Measurements from ENCODE around the gene SELENBP1.

The SELENBP1 gene

DNA sequence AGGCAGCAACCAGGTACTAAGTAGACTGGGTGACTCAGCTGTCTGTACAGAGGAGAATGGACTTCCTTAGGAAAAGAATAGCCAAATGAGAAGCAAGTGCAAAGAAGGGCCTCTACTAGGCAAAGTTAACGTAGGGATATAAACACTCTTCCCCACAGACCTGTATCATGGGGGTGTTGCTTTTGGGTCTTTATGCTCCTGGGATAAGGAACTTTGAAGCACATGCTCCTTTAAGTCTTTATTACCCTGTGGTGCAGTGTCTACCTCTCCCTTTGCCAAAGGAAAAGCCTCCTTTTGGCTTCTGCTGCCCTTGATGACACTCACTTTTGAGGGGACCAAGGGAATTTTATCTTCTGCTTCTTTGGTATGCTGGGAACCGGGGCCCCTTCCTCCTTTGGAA lies 30.5 kb downstream of the SELENBP1 start:
- no peak for DNase-seq

DNA sequence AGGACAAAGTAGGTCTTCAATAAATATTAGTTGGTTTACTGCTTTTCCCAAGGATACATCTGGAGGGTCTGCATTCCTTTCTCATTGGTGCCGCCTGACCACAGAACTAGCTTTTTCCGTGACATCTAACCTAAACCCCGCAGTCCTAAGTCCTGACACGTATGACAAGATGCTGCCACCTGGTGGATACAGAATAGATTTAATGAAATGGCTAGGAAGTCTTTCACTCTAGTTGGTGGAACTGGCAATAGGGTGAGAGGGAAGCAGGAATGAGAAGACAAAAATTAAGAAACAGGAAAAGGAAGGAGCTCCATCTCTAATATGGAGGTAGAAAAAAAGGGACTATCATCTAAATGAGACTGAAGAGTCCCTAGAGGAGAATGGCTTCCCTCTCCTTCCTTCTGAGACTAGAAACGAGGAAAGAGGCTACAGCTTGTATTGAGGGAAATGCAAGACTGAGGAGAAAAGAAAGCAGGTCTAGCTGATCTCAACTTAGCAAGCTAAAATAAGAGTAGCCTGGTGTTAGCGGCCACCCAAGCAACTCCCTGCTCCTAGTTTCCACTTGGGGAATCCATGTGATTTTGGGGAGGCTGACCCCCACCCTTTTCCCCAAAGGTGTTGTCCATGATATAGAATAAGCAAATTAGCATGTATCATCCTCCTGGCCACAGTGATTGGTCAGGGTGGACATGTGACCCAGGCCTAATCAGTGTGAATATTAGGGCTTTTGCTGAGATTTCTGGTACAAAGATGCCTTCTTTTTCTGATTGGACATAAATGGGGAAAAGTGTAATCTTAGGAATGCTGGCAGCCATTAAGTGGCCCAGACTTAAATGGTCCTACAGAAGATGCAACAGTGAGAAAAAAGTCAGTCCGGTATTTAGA lies 31.4 kb downstream of the SELENBP1 start:
- peak in 1 of 2 experiments; percentile 61 for DNase-seq

DNA sequence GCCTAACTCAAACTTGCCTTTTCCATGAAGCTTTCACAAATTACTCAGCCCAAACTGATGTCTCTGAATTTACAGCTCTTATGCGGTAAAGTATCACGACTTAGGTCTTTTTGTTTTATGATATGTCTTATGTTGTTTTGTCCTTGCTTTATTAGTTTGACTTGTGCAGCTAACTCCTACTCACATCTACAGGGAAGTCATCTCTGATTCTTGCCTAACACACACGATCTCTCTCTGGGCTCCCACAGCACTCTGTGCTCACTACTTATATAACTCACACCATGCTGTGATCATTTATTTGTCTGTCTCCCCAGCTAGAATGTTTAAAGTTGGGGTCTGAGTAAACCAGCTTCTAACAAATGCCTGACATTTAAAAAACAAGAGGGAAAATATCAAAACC lies 35.9 kb downstream of the SELENBP1 start:
- no peak for DNase-seq

DNA sequence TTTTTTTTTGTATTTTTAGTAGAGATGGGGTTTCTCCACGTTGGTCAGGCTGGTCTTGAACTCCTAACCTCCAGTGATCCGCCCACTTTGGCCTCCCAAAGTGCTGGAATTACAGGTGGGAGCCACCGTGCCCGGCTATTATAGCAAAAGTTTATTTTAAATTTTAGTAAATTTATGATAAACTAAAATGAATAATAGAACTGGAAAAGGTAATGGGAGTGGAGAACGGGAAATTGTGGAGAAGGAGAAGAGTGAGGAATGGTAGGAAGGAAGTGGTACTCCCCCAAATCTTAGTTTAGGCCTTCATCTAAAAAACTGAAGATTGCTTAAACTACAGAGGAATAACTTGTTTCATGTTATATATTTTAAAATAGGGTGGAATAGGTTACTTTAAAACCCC lies 37.7 kb downstream of the SELENBP1 start:
- DNase-seq, result no peak

DNA sequence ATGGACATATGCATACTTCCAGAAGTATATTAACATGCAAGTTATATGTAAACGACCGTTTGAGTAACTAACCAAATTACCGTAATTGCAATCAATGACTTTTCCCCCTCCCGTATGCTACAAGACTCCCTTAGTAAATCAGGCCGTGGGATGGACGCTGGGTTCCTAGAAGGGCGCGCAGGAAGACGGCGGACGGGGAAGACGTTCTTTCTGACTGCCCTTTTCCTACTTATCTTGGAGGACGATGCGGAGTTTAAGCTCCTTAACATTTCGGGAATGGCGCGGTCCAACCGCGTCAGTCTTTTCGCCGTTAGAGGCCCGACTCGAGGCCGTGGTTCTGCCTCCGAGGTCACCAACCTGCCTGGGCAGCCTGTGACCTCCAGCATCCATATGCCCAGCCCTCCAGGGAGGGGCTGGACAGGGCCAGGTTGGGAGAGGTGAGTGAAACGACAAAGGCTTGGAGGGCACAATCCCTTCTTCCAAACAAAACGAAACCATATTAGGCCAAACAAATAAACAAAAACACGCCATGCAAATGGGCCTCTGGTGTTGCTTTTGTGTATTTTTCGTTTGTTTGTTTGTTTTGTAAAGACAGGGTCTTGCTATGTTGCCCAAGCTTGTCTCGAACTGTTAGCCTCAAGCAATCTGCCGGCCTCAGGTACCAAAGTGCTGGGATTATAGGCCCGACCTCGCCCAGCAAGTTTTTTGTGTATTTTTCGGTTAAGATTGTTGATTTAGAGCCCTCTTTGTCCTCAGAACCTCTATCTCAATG lies 44.4 kb downstream of the SELENBP1 start:
- no peak for DNase-seq

DNA sequence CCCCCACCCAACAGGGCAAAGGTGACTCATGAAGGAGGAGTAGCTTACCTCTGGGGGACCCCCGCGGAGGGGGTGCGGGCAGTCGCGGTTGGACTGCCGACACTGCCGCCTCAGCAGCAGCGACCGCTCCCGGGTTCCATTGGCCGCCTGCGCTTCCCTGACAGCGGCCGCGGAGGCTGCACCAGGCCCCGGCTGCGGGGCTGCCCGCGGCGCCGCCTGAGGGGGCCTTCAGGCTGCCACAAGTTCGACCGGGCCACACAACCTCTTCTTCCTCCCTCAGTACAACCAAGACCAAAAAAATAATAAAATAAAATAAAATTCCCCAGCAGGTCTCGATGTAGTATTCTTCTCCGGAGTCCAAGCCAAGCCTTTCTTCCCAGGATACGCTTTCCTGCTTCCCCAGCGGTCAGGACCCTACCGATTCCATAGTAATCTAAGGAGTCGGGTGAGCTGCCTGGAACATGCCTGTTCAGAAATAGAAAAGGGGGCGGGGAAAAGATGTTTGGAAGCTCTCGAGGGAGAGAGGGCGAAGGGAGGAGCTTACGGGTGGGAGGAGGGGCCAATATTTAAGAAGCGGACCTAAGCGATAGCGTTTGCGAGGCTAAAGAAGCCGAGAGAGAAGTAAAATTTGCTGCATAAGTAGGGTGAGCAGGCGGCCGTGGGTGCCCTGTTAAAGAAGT lies 45.1 kb downstream of the SELENBP1 start, which contains the start of gene PI4KB:
Gene PI4KB (minus strand): TSS at position 194 of the 680 bp plus-strand sequence. CDS start 10,935 bp downstream, outside the sequence.
- peak; percentile 79 to 89 for DNase-seq

DNA sequence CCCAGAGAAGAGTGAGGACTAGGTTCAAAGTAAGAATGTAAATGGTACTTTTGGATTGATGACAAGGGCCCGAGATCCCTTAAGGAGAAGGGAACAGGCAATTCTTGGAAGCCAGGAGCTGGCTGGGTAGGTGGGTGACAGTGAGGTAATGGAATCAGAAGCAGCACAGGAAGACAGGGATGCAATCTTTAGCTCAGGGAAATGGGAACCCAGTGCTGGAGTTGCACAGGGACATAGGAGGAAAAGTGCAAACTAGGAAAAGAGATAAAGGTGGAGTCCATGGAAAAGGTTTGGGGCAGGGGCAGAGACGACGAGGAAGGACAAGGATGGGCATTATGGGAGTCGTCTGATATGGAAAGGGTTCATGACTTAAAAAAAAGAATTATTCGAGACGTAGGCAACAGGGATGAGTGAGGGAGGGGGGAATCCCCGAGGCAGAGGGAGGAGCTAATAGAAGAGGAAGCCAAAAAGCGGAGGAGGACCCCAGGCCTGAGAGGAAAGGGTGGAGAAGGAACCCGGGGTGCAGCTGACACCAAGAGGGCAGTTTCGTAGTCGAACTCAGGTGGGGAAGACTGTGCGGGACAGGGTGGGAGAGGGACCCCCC lies 45.8 kb downstream of the SELENBP1 start:
- DNase-seq, result no peak

DNA sequence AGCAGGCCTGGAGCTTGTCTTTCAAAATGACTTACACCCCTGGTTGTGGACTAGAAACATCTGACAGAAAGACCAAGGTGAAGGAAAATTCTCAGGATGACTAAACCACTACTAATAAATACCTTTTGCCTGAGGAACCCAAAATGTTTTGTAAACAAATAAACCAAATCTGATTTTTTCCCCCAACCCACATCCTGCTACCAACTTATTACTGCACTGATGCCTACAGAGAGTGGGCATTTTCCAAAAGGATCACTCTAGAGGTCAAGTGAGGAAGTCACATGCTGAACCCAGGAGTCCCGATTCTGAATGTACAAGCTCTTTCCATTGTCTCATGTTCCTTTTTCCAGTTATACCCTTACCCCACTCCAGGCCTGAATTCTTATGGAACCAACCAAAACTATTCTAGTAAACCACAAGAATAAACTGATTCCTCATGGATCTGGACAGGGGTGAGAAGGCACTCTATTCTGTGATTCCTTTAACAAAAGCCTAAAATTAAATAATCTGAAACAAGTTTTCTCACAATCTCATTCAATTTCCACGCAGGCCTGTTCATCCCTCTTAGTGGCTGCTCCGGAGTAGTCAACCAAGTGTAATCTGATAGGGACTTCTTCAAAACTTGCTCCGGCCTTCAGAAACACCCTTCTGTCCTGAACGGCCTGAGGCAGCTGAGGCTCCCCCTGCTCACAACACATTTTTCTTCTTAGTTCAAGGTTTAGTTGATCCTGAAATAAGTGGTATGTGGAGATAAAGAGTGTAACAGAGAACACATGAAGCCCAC lies 46.7 kb downstream of the SELENBP1 start:
- DNase-seq, result no peak

DNA sequence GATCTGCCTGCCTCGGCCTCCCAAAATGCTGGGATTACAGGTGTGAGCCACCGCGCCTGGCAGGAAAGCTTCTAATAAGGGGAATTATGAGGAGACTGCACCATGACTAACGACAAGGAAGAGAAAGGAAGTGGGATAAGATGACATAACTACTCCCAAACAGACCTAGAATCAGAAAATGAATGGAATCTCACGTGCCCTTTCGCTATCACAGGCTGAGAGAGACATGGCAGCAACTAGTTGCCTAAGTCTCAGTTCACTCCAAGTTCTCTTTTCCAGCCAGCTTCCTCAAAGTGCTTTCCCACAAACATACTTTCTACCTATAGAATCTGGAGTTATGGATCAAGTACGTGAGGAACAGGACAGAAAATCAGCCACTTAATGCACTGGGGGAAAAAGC lies 47.3 kb downstream of the SELENBP1 start:
- no peak for DNase-seq

DNA sequence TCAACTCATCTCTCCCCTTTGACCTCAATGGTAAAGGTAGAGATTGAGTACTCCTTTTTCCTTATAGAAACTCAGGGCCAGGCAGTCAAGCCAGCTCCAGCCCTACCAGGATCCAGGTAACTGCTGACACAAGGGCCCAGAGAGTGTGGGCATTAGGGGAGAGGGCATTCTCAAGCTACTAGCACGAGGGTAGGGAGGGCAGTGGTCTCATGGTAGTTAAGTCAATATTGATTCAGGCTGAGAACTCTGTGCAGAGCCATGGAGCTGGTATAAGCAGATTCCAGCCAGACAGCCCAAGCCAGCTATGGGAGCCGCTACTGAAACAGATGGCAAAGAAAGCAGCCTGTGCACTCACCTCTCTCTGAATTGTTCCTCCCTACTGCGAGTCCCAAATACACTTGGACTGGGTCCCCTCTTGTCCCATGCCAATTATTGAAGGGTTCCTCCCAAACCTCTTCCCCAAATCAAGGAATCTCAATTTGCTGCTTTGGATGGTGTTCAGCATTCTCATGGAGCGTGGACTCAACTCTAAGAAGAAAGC lies 48.0 kb downstream of the SELENBP1 start:
- peak in 1 of 2 experiments; percentile 28 for DNase-seq

DNA sequence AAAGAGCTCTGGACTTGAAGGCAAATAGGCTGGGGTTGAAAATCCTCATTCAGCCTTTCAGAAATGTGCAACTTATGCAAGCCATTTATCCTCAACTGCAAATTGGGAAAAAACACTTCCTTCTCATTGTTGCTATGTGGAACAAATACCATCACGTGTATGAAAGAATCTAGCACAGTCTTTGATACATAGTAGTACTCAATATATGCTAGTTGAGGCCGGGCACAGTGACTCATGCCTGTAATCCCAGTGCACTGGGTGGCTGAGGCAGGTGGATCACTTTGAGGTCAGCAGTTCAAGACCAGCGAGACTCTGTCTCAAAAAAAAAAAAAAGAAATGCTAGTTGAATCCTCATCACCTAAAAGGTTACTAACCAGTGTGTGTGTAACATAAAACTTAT lies 53.5 kb downstream of the SELENBP1 start:
- DNase-seq, result no peak

DNA sequence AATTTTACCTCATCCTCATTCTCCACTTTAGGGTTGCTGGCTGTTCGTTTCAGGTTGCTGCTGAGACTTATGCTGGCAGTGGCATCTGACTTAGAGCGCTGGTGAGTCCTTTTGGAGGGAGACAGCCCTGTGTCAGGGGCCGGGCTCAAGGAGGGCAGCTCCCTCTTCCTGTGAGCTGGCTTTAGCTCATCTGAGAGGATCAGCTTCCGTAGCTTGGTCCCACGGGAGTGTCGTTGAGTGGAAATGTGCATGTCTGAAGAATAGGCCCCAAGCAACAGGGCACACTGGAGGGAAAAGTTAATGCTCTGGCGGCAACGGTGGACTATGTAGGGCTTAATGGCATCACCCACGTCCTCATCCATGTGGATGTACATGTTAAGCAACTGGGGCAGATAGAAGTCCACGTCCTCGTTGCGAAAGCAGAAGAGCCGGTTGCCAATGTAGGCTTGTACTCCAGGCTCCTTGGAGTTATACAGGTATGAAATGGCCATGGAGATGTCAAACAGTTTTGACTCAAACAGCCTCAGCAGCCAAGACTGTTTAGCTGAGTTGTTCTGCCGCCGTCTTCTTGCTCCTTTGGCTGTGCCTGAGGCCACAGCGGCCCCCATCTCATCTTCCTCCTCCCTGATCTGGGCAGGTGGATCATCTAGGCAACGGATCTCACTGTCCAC lies 56.8 kb downstream of the SELENBP1 start:
- no peak for DNase-seq

All from cerebellar nuclear complex (tissue), 1 donor.